ENCODE data around the gene TRIM5. TPM values are rescaled to one million over a fixed set of nuclear protein-coding genes. Genes with fewer than 3 reads are reported as not detected.

TRIM5 gene
- total RNA-seq, 1 experiment from 2014 or later = 21.5 TPM

DNA sequence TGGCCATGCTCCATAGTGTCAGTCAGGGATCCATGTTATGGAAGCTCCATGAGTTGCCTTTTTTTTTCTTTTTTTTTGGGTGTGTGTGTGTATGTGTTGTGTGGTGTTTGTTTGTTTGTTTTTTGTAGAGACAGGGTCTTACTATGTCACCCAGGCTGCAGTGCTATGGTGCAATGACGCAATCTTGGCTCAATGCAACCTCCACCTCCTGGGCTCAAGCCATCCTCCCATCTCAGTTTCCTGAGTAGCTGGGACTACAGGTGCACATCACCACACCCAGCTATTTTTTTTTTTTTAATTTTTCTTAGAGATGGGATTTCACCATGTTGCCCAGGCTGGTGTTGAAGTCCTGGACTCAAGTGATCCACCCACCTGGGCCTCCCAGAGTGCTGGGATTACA, 3.6 kb upstream of the TRIM5 start:
- peaks cover 46 to 54% of the 10 kb centered on the region in 2 experiments for H3K4me1 Mint-ChIP-seq
- H3K9me3 Mint-ChIP-seq = peaks cover 1 to 4% of the 10 kb centered on the region in 2 experiments; a peak in 3 of 5 replicates
- Histone ChIP-seq H3K18ac (ENCODE audit: insufficient read length, low read depth, low read length) (no peak overlapping the region), H3K79me1 (ENCODE audit: insufficient read depth, low read depth, low read length, poor library complexity, severe bottlenecking) (no peaks in the 10 kb centered on the region), H3K9me3 (ENCODE audit: control insufficient read depth, low read depth, low read length) (no peaks in the 10 kb centered on the region), H2AFZ (ENCODE audit: low read length) (no peak overlapping the region), H3K56ac (ENCODE audit: insufficient read length, low read depth, low read length) (no peak overlapping the region), H2BK12ac (ENCODE audit: insufficient read length, low read depth, low read length) (no peak overlapping the region), H3K14ac (ENCODE audit: insufficient read depth, low read length) (no peak overlapping the region), H3K23ac (ENCODE audit: insufficient read length, low read depth, low read length) (no peak overlapping the region), H3K4ac (ENCODE audit: low read depth, low read length) (no peak overlapping the region), H3K4me2 (ENCODE audit: insufficient read depth, insufficient read length, low read length) (no peak overlapping the region), H3K79me2 (ENCODE audit: insufficient read depth, low read length) (peaks cover 3% of the 10 kb centered on the region; the same call in 1 of the 2 replicates), H3K27me3 (ENCODE audit: insufficient read depth, low read length) (no peaks in the 10 kb centered on the region), H4K8ac (replicated peaks; ENCODE audit: insufficient read length, low read depth, low read length) (no peak overlapping the region), H3K9ac (ENCODE audit: extremely low read depth, insufficient read length, low read length) (no peak overlapping the region), H4K91ac (ENCODE audit: insufficient read length, low read depth, low read length) (no peak overlapping the region), H3K4me1 (ENCODE audit: insufficient read depth, low read length) (no peaks in the 10 kb centered on the region; the same call in 1 of the 2 replicates), H3K27ac (ENCODE audit: insufficient read length, low read depth, low read length) (no peak overlapping the region), H4K5ac (ENCODE audit: insufficient read length, low read depth, low read length) (no peak overlapping the region), H3K23me2 (ENCODE audit: insufficient read length, low read depth, low read length, poor library complexity, severe bottlenecking) (peaks cover 11% of the 10 kb centered on the region), H2BK120ac (ENCODE audit: low read depth, low read length, poor library complexity, severe bottlenecking) (no peak overlapping the region), H2BK15ac (ENCODE audit: low read depth, low read length) (no peak overlapping the region), H2BK5ac (ENCODE audit: insufficient read length, low read length) (no peak overlapping the region), H2AK5ac (ENCODE audit: insufficient read length, low read length) (no peak overlapping the region), H2BK20ac (ENCODE audit: low read depth, low read length, poor library complexity, severe bottlenecking) (no peak overlapping the region), H3T11ph (ENCODE audit: low read length) (no peak overlapping the region), H4K20me1 (ENCODE audit: control insufficient read depth, insufficient read depth, insufficient read length) (no peaks in the 10 kb centered on the region)
- DNase-seq = no peak
- TF ChIP-seq, protein P1, sequence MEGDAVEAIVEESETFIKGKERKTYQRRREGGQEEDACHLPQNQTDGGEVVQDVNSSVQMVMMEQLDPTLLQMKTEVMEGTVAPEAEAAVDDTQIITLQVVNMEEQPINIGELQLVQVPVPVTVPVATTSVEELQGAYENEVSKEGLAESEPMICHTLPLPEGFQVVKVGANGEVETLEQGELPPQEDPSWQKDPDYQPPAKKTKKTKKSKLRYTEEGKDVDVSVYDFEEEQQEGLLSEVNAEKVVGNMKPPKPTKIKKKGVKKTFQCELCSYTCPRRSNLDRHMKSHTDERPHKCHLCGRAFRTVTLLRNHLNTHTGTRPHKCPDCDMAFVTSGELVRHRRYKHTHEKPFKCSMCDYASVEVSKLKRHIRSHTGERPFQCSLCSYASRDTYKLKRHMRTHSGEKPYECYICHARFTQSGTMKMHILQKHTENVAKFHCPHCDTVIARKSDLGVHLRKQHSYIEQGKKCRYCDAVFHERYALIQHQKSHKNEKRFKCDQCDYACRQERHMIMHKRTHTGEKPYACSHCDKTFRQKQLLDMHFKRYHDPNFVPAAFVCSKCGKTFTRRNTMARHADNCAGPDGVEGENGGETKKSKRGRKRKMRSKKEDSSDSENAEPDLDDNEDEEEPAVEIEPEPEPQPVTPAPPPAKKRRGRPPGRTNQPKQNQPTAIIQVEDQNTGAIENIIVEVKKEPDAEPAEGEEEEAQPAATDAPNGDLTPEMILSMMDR (conservative IDR thresholded peaks at IDR 0.05) = no peak
- H3K27ac Mint-ChIP-seq = peak overlapping the region in 2 of 3 experiments; percentile 57 to 72; a peak in 2 of 7 replicates
- H3K4me3 Mint-ChIP-seq = no peak overlapping the region
- no peaks in the 10 kb centered on the region for H3K27me3 Mint-ChIP-seq (ENCODE audit: low read depth)
- H3K36me3 Mint-ChIP-seq (ENCODE audit: insufficient read depth in 1 of 3, low read depth in 3 of 3) = peaks cover 9 to 31% (median 18%) of the 10 kb centered on the region in 3 experiments
- WGBS (ENCODE audit: extremely low coverage, insufficient read length, low lambda C conversion rate) = no CpG with 5 or more reads among the region's 1 CpG
